Mucosa of gallbladder (tissue), 1 donor: Measurements from ENCODE around the gene DEAF1. TPM values are rescaled to one million over a fixed set of nuclear protein-coding genes. Genes with fewer than 3 reads are reported as not detected.
"Not testable (repeated sequence)": the region's sequence is repeated elsewhere in the genome, so short reads cannot be mapped to it uniquely, and the experiment has no call there.

ENCODE experiments used
- DNase-seq: peaks from one replicate; pipeline ENCODE4 v3.0.0-alpha.2; 2020; ENCODE audit warnings: low spot score
- total RNA-seq: library from RNA; stranded (reverse); gene quantifications from one replicate; pipeline ENCODE4 v1.2.1, GENCODE V29; 2021
- donor health status: DM: no; HTN: no; CAD: no.

Gene DEAF1
- 45.0 TPM for total RNA-seq

- DNase-seq: peak; percentile 99
Measured at GRCh38 chr11:694563-695287, at the start of gene DEAF1. TSS of gene DEAF1 (minus strand) at chr11:695222. CDS start at chr11:695047, 175 bp downstream.

GRCh38 chr11:742571-743201 lies 47.7 kb upstream of the DEAF1 start:
- no peak for DNase-seq

GRCh38 chr11:742156-742546 lies 47.1 kb upstream of the DEAF1 start:
- no peak for DNase-seq

GRCh38 chr11:737899-738298 lies 42.9 kb upstream of the DEAF1 start:
- not testable (repeated sequence) for DNase-seq

- DNase-seq: no peak
Measured at GRCh38 chr11:737366-737765, 42.3 kb upstream of the DEAF1 start.

GRCh38 chr11:734541-734940 lies 39.5 kb upstream of the DEAF1 start:
- not testable (repeated sequence) for DNase-seq

GRCh38 chr11:733072-733471 lies 38.0 kb upstream of the DEAF1 start:
- DNase-seq: no peak

- no peak for DNase-seq
Measured at GRCh38 chr11:729492-730074, 34.6 kb upstream of the DEAF1 start.

GRCh38 chr11:728901-729491 lies 34.0 kb upstream of the DEAF1 start:
- DNase-seq: no peak

- DNase-seq: peak; percentile 73
Measured at GRCh38 chr11:727859-728748, 33.1 kb upstream of the DEAF1 start.

GRCh38 chr11:727281-727701 lies 32.3 kb upstream of the DEAF1 start:
- DNase-seq: no peak

- peak; percentile 76 for DNase-seq
Measured at GRCh38 chr11:726278-727220, 31.5 kb upstream of the DEAF1 start.

- no peak for DNase-seq
Measured at GRCh38 chr11:725624-726202, 30.7 kb upstream of the DEAF1 start.

- DNase-seq: no peak
Measured at GRCh38 chr11:724778-725386, 29.9 kb upstream of the DEAF1 start.

GRCh38 chr11:724049-724777 lies 29.2 kb upstream of the DEAF1 start:
- no peak for DNase-seq

- DNase-seq: no peak
Measured at GRCh38 chr11:723120-723883, 28.3 kb upstream of the DEAF1 start.

- no peak for DNase-seq
Measured at GRCh38 chr11:722346-722811, 27.4 kb upstream of the DEAF1 start.

GRCh38 chr11:721741-722345 lies 26.8 kb upstream of the DEAF1 start:
- DNase-seq: no peak
